ENCODE measurements around the gene CCDC142.

The CCDC142 gene

DNA sequence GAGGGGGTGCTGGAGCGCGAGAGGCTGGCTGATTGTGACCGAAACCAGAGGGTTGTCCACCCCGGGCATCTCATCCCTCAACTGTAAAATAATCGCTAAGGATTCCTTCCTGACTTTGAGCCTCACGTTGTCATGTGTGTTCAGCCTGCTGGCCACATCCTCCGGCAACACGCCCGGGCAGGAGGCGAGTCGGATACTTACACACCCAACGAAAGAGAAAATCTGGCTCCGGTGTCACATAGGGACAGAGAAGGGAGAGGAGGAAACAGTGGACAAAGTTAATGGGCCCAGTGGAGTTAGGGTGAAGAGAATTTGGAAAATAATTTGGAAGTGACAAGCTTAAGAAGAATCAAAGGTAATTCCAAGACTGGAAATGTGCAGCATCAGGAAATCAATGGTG lies 33.9 kb upstream of the CCDC142 start:
- no peaks in the 10 kb centered on the region for H3K9me3 Mint-ChIP-seq
- peak overlapping the region; percentile 74 for H3K4me3 Mint-ChIP-seq
- no peak for ATAC-seq

DNA sequence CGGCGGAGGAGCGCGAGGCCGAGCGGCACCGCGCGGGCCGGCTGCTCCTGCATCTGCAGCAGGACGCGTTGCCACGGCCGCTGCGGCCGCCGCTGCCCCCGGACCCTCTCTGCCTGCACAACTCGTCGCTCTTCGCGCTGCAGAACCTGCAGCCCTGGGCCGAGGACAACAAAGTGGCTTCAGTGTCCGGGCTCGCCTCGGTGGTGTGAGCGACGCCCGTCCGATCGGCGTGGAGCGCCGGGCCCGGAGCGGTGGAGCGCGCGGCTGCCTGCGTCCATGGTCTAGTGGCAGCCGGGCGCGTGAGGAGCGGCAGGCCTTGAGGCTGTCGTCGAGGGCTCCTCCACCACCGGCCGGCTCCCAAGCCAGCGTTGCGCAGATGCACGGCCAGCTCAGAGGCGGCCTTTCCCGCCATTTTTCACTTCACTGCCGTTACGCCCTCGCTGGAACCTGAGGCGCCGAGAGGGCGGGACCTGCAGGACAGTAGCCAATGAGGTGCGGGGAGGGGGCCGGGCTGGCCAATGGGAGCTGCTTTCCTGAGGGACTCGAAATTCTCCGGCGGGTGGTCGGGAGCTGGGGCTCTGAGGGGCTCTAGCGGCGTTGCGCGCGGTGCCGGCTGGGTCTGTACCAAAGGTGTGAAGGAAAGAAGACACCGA lies 33.3 kb upstream of the CCDC142 start:
- peak overlapping the region; percentile 74 for H3K4me3 Mint-ChIP-seq

More for the DNA sequence above, 33.9 kb upstream of the CCDC142 start:
- peaks cover 20% of the 10 kb centered on the region for H3K4me1 Mint-ChIP-seq
- H3K27me3 Mint-ChIP-seq = peaks cover 83% of the 10 kb centered on the region
- no peak overlapping the region for H3K27ac Mint-ChIP-seq
- H3K36me3 Mint-ChIP-seq = peaks cover 8% of the 10 kb centered on the region

DNA sequence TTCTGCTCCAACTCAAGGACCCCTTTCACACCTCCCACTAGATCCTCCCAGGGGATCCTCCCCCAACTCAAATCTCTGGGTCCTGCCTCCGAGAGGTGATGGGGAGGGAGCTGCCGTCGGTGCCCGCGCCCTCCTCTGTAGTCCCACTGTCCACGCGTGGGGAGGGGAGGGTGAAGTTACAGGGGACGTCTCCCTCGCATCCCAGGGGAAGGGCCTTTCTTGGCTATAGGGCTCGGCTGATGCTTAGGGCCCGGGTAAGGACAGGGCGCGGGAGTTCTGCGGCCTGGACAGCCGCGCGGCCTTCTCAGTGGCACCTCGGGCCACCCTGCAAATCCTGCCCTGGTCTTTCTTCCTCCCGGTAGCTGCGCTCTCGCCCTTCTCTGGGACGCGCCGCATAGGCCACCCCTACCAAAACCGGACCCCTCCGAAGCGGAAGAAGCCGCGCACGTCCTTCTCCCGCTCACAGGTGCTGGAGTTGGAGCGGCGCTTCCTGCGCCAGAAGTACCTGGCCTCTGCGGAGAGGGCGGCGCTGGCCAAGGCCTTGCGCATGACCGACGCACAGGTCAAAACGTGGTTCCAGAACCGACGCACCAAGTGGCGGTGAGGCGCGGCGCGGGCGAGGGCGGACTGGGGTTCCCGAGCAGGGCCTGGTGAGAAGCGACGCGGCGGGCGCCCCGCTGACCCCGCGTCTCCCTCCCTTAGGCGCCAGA lies 32.6 kb upstream of the CCDC142 start:
- H3K4me3 Mint-ChIP-seq = peak overlapping the region; percentile 74
- H3K9me3 Mint-ChIP-seq = no peaks in the 10 kb centered on the region
- H3K27me3 Mint-ChIP-seq = peaks cover 81% of the 10 kb centered on the region
- ATAC-seq = no peak
- H3K27ac Mint-ChIP-seq = peak overlapping the region; percentile 27
- peaks cover 8% of the 10 kb centered on the region for H3K36me3 Mint-ChIP-seq
- peaks cover 20% of the 10 kb centered on the region for H3K4me1 Mint-ChIP-seq

More for the DNA sequence above, 33.3 kb upstream of the CCDC142 start:
- H3K9me3 Mint-ChIP-seq = no peaks in the 10 kb centered on the region
- H3K27ac Mint-ChIP-seq = no peak overlapping the region
- peaks cover 84% of the 10 kb centered on the region for H3K27me3 Mint-ChIP-seq
- peaks cover 8% of the 10 kb centered on the region for H3K36me3 Mint-ChIP-seq
- peak; percentile 82 for ATAC-seq
- H3K4me1 Mint-ChIP-seq = peaks cover 20% of the 10 kb centered on the region

DNA sequence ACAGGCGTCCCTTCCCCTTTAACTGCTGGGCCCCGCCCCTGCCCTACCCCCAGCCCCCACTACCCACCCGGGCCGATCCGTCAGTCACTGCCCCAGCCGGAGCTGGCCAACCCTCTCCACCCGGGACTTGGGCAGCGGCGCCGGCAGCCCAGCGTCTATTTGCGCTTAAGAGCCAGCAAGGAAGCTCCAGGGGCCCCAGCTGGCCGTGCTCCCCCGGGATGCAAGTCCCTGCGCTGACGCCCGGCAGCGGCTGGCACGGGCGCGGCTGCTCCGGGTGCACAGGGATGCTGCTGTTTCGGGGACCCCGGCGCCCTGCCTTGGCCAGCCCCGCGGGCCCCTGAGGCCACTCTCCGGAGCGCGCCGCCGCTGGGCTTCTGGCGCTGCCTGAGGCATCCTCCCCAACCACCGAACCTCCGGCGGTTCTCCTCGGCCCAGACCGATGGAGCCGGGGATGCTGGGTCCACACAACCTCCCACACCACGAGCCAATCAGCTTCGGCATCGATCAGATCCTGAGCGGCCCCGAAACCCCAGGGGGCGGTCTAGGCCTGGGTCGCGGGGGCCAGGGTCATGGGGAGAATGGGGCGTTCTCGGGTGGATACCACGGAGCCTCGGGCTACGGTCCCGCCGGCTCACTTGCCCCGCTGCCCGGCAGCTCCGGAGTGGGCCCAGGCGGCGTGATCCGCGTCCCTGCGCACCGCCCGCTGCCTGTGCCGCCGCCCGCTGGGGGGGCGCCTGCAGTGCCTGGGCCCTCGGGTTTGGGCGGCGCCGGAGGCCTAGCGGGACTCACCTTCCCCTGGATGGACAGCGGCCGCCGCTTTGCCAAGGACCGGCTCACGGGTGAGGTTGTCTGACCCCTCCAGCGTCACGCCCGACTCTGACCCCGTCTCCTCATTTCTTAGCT lies 31.8 kb upstream of the CCDC142 start, which contains the start of gene TLX2:
Gene TLX2 (plus strand): TSS at position 83 of the 903 bp plus-strand sequence. CDS start 357 bp downstream, at position 440.
- H3K27me3 Mint-ChIP-seq = peaks cover 73% of the 10 kb centered on the region
- no peaks in the 10 kb centered on the region for H3K9me3 Mint-ChIP-seq
- H3K27ac Mint-ChIP-seq = peak within 1 kb of the TSS; percentile 27
- peak; percentile 20 for ATAC-seq
- H3K4me3 Mint-ChIP-seq = peak within 1 kb of the TSS; percentile 74
- peaks cover 20% of the 10 kb centered on the region for H3K4me1 Mint-ChIP-seq
- H3K36me3 Mint-ChIP-seq = no peaks in the 10 kb centered on the region

DNA sequence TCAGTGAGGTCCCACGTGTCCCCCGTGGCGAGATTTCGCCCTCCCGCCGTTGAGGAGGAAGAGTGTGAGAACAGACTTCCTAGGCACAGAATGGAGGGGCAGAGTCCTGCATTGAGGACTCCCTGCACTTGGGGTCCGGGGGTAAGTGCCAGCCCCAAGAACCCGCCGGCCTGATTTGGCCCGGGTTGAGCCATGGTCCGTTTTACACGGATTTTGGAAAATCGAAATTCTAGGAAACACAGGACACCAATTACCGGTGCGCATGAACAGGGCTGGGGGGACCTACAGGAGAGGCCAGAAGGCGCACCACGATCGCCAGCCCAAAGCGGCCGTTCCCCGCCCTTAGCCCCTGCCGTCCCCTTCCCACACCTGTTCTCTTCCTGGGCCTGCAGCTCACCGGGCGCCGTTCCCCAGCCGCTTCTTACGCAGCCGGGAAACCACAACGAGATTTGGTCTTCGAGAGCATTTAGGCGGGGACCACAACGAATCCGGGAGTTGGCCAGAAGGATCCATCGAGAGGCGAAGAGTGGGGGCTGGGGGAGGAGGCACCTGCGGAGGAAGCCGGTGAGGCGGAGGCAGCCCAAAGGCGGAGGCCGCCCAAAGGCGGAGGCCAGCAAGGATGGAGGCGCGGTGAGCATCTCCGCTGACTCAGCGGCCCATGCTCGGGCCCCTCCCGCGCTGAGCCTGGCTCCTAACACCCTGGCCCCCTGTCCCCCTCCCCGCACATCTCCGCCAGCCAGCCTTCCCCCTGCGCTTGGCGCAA lies 31.0 kb upstream of the CCDC142 start:
- ATAC-seq = no peak
- Mint-ChIP-seq H3K4me1 (peaks cover 21% of the 10 kb centered on the region), H3K27ac (no peak overlapping the region), H3K9me3 (no peaks in the 10 kb centered on the region), H3K4me3 (no peak overlapping the region), H3K27me3 (peaks cover 65% of the 10 kb centered on the region), H3K36me3 (no peaks in the 10 kb centered on the region)

DNA sequence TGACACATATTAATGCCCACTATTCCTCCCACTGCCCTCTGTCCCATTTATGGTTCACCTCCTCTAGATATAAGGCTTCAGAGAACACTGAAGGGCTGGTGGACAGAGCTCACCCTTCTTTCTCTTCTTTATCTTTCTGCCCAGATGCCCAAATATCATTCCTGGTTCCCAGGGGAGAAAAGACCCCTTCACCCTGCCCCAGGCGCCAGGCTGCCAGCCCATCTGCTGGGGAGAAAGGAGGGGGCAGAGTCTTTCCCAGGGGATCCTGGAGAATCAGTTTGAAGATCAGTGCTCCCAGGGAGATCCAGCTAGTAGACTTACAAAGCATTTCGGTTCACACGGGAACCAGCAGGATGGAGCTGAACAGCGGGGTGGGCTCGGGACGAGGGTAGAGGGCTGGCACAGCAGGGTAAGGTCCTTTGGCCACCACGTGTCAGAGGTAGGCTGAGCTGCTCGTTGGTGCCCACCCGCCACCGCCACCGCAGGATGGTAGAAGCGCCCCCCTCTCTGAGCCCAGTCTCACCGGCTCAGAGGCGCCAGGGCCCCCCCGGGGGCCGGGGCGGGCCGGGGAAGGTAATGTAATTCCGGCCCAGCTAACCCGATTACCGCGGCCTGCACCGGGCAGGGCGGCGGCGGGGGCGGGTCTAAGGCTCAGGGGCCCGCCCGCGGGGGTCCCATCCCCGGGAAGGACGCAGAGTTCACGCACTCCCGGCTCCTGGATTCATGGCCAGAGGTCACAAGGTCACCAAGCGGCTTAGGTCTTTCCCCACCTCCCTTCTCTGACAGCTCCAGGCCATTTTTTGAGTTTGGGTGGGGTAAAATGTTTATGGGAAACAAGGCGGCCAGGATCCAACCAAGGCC lies 30.2 kb upstream of the CCDC142 start:
- Mint-ChIP-seq H3K27me3 (peaks cover 57% of the 10 kb centered on the region), H3K36me3 (no peaks in the 10 kb centered on the region), H3K4me1 (peaks cover 29% of the 10 kb centered on the region), H3K4me3 (no peak overlapping the region), H3K27ac (no peak overlapping the region), H3K9me3 (no peaks in the 10 kb centered on the region)
- no peak for ATAC-seq

DNA sequence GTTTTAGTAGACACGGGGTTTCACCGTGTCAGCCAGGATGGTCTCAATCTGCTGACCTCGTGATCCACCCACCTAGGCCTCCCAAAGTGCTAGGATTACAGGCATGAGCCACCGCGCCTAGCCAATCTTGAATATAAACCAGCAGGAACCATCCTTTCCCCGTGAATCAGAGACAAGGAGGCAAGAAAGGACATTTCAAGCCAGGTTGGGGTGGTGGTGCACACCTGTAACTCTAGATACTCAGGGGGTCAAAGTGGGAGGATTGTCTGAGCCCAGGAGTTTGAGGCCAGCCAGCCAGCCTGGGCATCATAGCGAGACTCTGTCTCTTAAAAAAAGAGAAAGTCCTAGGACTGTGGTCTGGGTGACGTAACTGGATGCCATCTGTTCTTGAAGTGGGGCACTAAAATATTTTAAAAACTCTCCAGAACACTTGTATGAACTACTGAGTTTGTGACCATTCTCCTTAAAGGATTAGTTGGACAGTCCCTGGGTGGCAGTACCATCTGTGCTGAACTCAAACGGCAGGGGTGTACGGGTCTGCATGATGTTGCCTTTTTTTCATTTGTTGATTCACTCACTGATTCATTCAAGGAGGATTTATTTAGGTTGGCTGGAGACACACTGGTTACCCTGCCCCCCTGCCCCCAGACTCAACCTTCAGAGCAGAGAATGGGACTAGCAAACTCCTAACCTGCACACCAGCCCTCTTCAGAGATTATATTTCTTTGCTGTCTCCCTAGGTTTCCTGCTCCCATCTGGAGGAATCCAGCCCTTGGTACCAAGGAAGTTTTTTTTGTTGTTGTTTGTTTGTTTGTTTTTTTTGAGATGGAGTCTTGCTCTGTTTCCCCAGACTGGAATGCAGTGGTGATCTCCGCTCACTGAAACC lies 28.5 kb upstream of the CCDC142 start:
- Mint-ChIP-seq H3K27ac (no peak overlapping the region), H3K36me3 (peaks cover 4% of the 10 kb centered on the region), H3K4me1 (peaks cover 33% of the 10 kb centered on the region), H3K4me3 (no peak overlapping the region), H3K9me3 (no peaks in the 10 kb centered on the region), H3K27me3 (peaks cover 40% of the 10 kb centered on the region)
- ATAC-seq = no peak

DNA sequence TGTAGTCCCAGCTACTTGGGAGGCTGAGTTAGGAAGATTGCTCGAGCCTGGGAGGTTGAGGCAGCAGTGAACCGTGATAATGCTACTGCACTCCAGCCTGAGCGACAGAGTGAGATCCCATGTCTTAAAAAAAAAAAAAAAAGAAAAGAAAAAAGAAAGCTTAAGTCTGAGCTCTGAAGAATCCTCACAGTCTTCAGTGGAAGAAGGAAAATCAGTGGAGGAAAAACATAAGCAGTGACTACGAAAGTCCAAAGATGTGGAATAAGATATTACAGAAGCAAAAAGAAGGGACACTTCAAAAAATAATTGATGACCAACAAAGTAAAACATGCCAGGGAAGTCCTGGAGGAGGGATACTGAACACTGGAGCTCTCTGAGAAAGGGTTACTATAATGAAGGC lies 27.5 kb upstream of the CCDC142 start:
- no peak overlapping the region for H3K27ac Mint-ChIP-seq
- peaks cover 30% of the 10 kb centered on the region for H3K27me3 Mint-ChIP-seq
- peaks cover 12% of the 10 kb centered on the region for H3K36me3 Mint-ChIP-seq
- H3K4me3 Mint-ChIP-seq = no peak overlapping the region
- H3K9me3 Mint-ChIP-seq = no peaks in the 10 kb centered on the region
- no peak for ATAC-seq
- H3K4me1 Mint-ChIP-seq = peaks cover 32% of the 10 kb centered on the region

DNA sequence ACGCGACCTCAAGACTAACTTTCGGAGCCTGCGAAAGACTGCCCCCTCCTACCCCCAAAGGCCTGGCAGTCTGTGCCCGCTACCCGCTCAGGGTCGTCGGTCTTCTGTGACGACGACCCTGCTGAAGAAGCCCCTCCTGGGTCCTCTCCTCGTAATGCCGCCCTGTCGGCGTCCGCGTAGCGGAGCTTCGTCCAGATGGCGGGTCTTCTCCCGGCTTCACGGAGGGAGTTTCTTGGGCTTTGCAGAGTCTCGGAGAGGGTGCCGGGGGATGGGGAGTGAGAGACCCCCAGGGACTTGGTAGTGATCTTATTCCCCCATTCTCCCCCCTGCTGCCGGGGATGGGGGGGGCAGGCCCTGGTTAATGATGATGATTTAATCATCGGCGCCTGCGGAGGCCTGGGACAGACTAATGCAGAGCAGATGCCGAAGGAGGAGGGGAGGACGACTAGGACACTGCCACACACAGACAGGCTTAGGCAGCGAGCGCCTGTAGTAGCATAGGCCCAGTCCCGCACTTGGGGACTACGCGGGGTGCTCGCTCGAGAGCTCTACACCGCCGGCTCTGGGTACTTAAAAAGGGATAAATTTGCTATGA lies 25.2 kb upstream of the CCDC142 start:
- Mint-ChIP-seq H3K4me3 (peak overlapping the region; percentile 89), H3K9me3 (no peaks in the 10 kb centered on the region), H3K4me1 (peaks cover 47% of the 10 kb centered on the region), H3K36me3 (peaks cover 24% of the 10 kb centered on the region), H3K27me3 (peaks cover 26% of the 10 kb centered on the region), H3K27ac (peak overlapping the region; percentile 97)
- peak; percentile 22 for ATAC-seq

DNA sequence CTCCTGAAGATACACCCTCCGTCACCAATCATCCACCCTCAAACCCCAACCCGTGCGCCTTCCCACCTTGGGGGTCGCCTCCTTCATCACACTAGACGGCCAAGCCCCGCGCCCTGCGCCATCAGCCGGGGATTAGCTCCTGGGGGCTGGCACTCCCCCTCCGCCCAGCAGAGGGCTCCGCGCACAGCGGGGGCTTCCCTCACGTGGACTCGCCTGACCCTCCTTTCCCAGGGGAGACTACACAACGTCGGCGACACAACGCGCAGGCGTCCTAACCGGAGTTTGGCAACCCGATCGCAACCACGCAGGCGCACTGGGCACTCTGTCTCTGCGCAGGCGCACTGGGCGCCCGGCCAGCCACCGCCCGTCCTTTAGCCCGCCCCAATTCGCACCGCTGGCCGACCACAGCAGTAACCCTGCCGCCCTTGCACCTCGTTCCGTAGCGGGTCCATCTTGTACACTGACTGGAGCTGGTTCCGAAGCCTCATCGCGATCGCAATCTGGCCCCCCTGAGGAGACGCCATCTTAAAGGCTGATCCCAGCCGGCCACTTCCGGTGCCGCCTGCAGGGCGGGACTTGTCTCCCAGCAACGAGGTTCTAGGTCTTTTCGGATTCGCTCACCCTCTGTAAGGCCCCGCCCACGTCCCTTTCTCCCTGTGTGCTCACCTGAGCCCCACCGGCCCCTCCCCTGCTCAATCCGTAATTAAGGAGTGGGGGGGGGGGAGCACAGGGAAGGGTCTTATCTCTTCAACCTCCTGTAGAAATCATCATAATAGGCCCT lies 24.5 kb upstream of the CCDC142 start, which contains the start of gene PCGF1:
Gene PCGF1 (minus strand): TSS at position 551 of the 781 bp plus-strand sequence. CDS start 27 bp downstream, at position 524.
- H3K4me3 Mint-ChIP-seq = peak within 1 kb of the TSS; percentile 89
- peak; percentile 95 for ATAC-seq
- H3K4me1 Mint-ChIP-seq = peaks cover 53% of the 10 kb centered on the region
- no peaks in the 10 kb centered on the region for H3K9me3 Mint-ChIP-seq
- peaks cover 20% of the 10 kb centered on the region for H3K27me3 Mint-ChIP-seq
- H3K27ac Mint-ChIP-seq = peak within 1 kb of the TSS; percentile 97
- H3K36me3 Mint-ChIP-seq = peaks cover 24% of the 10 kb centered on the region

DNA sequence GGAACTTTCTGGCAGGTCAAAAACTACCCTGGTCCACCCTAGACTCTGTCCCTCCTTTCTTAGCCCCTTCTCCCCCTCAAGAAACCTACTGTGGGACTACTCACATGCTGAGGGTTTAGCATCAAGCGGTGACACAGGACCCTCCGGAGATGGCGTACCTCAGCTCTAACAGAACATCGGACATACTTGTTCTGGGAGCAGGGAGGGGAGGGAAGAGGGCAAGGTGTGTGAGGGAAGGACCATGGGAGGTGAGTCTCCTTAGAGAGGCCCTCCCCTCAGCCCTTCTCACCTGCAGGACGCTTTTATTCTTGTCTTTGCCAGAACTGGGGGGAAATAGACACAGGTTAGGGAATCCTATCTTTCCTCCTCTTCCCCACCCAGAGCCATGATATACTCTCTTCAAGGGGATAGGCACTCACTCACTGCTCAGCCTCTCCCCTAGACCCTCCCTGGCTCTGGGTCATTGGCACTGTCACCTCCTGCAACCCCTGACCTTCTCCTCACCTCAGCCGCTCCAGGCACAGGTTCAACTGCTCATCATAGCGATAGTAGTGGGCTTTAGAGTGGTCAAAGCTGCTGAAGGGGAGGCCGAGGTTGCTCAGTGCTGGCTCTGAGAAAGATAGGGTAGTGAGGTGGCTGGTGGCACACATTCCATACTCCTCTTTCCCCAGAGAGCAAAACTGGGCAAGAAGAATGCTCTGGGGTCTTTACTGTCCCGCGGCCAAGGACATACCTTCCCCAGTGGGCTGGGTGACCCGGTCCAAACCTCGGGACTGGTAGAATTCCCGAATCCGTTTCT lies 22.8 kb upstream of the CCDC142 start:
- Mint-ChIP-seq H3K4me3 (no peak overlapping the region), H3K4me1 (peaks cover 63% of the 10 kb centered on the region), H3K27me3 (peaks cover 28% of the 10 kb centered on the region), H3K27ac (peak overlapping the region; percentile 80), H3K9me3 (no peaks in the 10 kb centered on the region), H3K36me3 (peaks cover 24% of the 10 kb centered on the region)
- ATAC-seq = no peak

Data from stimulated activated memory B cell treated with anti-CD40 and anti-IgM and Interleukin-4, amounts not matched to agents 10 μg/mL and 1 μg/mL and 100 μg/mL, for 72 hours (primary cell).